GM19035 (cell line): Measurements from ENCODE around the gene ST13.
"Not testable (repeated sequence)": the region's sequence is repeated elsewhere in the genome, so short reads cannot be mapped to it uniquely, and the experiment has no call there.

ENCODE experiments used
- ATAC-seq: cut with Tn5 transposase; IDR thresholded peaks from one replicate; pipeline ENCODE4 v1.9.1; 2021; ENCODE audit not compliant: unreplicated experiment

Gene ST13

DNA sequence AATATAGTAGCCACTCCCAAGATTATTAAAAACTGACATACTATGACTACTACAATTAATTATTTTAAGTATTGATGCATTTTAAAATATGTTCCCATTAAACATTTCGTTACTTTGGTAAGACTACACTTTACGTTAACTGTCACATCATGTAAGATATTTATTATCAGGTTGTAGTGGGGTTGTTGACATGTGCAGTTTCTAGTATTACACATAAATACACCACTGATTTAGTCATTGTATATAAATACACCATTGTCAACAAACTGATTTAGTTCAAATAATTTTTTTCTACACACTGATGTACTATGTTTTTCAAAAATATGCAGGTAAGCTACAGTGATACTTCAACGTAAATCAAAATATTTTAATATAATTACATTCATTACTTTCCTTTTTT is 11.5 kb downstream of the ST13 start:
- ATAC-seq: no peak

DNA sequence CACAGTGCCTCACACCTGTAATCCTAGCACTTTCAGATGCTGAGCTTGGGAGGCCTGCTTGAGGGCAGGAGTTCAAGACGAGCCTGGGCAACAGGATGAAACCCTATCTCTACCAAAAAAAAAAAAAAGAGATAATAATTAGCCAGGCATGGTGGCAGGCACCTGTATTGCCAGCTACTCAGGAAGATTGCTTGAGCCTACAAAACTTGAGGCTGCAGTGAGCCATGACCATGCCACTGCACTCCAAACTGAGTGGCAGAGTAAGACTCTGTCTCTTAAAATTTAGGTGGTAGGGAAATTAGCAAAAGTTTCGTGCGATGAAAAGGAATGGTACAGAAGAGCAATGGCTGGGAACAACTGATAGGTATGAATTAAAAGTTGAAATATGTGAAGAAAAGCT is 18.0 kb downstream of the ST13 start:
- no peak for ATAC-seq

DNA sequence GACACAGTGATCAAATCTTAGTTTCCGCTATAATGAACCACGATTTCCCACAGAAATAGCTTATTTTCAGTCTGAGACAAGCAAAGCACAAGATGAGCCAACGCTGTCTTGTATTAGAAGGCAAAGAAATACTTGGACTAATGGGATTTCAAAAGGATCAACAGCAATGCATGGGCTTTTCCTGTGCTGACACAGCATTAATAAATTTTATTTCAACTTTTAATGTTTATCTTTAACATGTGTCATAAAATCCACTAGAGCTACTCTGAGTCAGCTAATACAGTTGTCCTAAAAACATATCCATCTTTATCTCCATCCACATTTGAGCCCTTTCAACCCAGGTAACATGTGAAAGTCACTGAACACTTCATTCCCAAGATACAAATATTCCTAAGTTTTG is 21.8 kb downstream of the ST13 start:
- no peak for ATAC-seq

DNA sequence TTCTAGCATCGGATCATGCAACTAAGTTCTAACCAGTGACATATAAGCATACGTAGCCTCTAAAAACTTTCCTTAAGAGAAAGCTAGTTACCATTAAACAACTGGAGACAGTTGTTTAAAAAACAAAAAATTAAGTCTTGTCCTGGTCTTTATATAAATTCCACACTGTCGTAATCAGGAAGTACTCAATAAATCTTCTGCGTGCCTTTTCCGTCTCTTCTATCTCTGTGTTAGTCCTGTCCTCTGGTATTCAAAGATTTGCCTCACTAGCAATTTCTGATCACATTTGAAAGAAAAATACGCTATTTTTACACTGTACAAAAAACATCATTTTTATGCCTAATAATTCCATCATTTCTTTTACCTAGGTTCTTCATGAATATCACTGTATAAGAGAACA is 27.3 kb downstream of the ST13 start:
- no peak for ATAC-seq

DNA sequence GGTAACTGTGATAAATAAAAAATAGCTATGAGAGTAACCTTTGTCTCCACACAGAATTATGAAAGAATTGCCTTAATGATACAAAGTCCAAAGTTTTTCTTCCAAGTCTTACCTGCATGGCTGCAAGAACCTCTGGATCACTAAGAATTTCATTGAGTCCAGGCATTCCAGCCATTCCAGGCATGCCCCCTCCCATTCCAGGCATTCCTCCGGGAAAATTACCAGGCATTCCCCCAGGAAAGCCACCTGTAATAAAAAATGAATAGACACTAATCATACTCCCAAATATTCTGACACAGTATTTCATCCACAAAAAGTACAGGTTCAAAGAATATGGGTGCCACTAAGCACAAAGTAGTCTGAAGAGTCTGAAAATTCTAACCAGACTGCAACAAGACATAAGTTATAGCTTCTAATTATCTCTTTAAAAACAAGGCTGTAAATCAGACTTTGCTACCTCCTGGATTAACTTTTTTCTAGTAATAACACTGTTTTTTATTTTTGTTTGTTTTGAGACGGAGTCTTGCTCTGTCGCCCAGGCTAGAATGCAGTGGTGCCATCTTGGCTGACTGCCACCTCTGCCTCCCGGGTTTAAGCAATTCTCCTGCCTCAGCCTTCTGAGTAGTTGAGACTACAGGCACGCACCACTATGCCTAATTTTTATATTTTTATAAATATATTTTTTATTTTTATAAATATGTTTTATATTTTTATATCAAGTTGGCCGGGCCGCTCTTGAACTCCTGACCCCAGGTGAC is 29.3 kb downstream of the ST13 start:
- ATAC-seq: no peak

DNA sequence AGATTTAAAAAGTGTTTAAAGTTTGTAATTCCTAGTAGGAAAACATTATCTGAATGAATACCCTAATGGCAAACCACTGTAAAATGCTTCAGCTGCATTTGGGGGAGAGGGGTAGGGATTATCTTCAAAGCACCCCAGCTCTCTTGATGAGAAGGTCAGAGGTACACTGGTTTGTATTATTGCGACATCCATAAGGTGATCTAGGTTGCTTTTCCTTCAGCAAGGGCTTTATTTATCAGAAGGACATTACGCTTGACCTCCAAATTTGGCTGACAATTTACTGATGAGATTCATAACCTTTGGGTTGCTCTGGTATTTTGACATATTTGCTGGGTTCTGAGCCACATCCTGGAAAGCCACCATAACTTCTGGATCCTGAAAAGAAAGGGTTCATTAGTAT is 30.1 kb downstream of the ST13 start:
- ATAC-seq: not testable (repeated sequence)

DNA sequence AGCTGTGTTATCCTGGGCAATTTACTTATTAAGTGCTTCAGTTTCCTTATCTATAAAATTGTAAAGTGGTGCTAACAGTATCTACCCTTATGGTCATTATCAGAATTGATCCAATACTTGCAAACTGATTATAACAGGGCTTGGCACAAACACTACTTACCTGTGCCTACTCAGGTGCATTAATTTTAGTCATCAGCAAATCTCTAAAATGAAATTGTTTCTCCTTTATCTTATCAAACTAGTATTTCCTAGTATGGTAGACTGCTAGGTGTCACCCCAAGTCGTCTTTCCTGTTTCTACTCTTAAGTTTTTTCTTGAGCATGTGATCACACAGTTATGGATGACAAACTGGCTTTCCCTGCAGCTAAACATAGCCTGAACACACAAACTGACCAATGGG is 33.0 kb downstream of the ST13 start:
- no peak for ATAC-seq

DNA sequence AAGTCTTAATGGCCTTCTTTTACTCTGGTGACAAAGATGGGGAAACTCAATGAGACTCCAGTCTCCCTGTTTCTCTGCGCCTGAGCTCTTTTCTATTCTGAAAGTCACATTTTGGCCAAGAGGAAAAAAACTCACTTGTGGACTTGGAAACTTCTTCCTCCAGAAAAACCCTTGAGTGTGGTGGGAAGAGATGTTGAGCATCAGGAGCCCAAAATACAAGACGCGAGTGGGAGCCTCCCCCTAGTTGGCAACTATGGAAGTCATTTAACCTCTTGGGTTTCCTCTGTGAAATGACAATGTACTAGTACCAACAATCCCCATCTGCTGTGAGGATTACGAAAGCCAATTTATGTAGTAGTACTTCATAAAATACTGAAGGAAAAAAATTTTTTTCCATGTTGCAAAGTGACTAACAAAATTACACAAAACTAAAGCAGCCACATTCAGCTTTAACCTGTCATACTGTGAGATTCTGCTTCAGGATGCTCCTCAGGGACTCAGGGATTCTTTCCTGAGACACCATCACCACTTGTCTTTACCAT is 36.8 kb downstream of the ST13 start:
- no peak for ATAC-seq

DNA sequence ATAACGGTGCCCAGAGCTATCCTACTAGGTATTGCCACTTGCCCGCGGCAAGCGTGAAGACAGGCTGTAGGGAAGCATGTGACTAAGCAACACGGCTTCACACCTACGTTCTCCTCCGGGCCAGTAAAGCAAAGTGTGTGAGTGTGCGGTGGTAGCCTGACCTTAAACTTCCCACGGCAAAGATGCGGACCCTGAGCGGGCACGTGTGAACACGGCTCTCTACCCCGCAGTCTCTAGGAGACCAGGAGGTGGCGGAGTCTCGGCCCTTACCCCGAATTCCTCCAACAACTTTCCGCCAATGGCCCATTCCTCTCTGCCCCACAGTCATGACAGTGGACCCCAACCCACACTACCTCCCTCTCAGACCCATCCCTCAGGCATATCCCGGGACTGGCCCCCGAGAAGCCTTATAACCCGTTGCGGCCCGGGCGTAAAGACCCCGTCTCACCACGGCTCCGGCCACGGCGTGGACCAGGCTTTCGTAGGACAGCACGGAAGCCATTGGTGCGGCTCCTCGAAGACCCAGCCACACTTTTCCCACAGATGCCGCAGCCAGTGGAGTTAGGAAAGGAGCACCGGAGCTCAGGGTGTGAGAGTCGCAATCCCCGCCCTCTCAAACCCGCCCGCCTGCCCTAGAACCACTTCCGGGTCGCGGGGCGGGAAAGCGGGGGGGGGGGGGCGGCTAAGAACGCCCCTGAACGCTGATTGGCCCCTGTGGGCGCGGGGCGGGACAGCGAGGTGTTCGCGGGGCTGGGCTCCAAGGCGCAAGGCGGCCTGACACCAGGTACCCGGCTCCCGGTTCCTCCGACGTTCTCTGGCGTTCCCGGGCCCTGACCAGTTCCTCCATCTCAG is 37.5 kb downstream of the ST13 start, which contains the start of gene SLC25A17:
Gene SLC25A17 (minus strand): TSS at position 600 of the 852 bp plus-strand sequence. CDS start 98 bp downstream, at position 502.
- ATAC-seq: peak; percentile 76

DNA sequence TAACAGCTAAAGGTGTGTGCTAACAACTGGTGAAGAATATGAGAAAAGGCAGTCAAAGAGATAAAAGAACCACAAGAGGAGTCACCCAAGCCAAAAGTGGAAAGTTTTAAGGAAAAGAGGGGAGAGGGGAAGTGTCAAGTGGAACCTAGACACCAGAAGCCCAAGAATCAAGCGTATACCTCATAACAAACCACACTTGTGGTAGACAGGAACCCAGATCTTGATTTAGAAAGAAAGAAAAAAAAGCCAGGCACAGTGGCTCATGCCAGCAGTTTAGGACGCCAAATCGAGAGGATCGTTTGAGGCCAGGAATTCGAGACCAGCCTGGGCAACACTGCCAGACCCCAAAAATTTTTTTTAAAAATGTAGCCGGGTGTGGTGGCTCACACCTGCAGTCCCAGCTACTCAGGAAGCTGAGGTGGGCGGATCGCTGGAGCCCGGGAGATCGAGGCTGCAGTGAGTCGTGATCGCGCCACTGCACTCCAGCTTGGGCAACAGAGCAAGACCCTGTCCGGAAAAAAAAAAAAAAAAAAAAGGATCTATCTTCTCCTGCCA is 38.2 kb downstream of the ST13 start:
- no peak for ATAC-seq

DNA sequence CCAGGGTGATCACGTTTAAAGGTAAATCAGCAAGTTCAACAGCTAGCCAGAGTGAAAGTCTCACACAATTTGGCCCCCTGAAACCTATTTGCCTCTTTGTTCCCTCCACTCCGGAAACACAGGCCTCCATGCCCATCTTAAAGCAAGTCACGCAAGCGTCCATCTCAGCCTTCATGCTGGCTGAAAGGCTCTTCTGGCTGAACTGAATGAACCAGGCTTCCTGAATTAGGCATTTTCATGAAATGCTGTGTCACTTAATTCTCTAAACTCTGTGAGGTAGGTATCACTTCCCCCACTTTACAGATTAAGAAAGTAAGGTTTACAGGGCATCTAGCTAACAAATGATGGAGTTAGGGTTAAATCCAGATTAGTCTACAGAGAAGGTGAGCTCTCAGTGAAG is 38.7 kb downstream of the ST13 start:
- ATAC-seq: no peak

DNA sequence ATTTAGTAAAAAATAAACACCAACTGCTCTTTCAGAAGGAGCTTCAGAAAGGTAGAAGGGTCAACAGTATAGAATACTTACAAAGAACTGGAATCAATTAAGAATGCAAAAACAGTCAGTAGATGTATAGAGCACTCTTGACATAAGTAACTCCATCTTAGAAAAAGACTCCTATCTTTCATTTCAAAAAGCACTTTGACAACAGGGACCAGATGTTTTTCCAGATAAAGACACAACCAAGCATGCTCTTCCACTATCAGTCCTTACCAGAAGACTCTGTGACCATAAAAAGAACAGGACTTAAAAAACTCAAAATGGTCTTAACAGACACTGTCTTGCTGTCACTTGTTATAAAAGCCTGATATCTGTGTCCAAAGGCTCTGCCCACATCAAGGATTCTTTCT is 42.5 kb downstream of the ST13 start:
- ATAC-seq: no peak

DNA sequence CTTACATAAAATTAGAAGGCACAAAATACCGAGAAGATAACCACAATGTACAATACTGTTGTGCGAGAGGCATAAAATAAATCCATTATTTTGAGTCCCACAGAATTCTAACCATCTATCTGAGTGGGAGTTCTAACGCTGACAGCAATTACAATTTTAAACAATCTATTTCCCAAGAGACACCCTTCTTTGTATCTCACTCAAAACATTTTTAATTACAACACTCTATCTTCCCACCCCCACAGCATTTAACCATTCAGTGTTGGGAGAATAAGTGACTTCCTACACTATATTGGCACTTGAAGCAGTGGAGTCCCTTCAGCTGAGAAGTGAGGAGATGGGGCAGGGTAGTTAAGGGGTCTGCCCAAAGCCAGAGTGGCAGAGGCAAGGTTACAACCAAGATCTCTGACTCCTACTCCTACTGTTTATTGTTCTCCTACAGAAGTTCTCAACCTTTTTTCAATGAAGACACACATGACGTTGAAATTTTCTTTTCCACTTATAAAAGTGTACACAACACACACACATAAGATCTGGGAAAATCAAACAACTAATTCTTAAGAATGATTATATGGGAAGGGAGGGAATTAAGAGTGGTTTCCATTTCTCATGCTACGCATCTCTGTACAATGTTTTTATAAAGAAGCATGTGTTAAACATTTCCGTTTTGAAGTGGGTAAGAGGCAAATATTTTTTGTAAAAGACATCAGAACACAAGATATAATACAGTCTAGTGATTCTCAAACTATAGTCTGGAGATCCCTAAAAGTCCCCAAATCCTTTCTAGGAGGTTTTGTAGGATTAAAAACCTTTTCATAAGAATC is 48.2 kb downstream of the ST13 start:
- no peak for ATAC-seq

DNA sequence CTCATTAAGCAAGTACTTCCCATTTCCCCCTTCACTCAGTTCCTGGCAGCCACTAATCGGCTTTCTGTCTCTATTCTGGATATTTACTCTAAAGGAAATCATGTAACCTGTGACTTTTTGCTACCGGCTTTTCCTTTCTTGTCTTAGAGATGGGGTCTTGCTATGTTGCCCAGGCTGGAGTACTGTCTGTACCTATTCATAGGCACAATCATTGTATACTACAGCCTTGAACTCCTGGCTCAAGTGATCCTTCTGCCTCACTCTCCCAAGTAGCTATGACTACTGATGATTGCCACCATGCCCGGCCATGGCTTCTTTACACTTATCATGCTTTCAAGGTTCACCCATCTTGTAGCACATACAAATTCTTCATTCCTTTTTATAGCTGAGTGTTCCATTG is 49.7 kb downstream of the ST13 start:
- no peak for ATAC-seq

DNA sequence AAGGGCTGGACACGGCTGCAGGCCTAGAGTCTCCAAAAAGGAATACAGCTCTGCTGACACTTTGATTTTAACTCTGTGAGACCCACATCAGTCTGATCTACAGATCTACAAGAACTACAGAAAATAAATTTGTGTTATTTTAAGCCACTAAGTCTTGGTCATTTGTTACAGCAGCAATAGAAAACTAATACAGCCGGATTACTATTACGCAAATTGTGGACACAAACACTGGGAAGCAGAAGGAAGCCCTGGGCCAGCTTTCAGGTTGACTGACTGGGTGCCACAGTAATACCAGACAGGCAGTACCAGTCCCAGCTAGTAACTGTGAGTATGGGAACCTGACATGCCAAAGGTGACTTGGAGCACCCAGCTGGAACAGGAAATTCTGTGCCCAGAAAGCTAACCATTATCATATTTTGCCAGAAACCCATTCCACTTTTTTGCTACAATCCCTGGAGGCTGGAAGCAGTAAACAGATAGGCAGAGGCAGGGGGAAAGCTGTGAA is 50.7 kb downstream of the ST13 start:
- no peak for ATAC-seq

DNA sequence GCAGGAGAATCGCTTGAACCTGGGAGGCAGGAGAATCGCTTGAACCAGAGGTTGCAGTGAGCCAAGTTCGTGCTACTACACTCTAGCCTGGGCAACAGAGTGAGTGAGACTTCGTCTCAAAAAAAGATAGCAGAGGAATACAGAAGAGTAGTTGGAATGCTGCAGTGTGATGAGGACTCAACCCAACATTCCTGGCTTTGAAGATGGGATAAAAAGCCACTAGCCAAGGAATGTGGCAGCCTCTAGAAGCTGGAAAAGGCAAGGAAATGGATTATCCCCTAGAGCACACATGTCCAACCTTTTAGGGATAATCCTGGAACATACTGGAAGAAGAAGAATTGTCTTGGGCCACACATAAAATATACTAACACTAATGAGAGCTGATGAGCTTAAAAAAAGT is 51.2 kb downstream of the ST13 start:
- no peak for ATAC-seq

DNA sequence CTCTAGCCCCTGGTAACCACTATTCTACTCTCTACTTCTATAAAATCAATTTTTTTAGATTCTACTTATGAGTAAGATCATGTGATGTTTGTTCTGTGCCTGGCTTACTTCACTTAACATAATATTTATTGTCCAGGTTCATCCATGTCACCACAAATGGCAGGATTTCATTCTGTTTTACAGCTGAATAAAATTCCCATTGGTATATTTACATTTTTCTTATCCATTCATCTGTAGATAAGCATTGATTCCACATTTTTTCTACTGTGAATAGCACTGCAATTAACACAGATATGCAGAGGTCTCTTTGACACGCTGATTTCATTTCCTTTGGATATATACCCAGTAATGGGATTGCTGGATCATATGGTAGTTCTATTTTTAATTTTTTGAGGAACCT is 53.1 kb downstream of the ST13 start:
- ATAC-seq: no peak

DNA sequence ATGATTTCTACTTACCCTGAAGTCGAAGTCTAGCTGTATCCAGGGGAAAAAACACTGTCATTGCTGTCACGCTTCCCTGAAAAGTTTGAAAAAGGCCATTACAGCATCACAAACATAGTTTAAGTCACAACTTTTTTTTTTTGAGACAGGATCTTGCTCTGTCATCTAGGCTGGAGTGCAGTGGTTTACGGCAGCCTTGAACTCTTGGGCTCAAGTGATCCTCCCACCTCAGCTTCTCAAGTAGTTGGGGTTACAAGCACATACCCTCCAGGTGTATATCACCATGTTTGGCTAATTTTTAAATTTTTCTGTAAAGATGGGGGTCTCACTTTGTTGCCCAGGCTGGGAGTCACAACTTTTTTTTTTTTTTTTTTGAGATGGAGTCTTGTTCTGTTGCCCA is 57.4 kb downstream of the ST13 start:
- ATAC-seq: no peak

DNA sequence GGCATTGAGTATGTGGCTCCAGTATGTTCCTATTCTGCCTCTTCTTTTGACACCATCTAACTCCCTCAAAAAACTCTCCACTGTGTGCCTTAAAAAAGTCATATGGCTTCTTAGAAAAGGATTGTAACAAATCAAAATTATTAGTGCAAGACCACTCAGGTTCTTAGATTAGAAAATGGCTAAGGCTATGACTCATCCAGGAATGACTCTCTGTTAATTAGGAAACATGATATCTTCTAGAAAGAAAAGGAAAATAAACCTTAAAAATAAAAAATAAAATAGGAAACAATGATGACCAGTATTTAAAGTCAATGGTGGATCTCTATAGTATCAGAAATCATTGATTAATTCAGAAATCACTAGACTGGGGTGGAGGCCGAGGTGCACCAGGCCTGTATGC is 59.0 kb downstream of the ST13 start:
- ATAC-seq: no peak

DNA sequence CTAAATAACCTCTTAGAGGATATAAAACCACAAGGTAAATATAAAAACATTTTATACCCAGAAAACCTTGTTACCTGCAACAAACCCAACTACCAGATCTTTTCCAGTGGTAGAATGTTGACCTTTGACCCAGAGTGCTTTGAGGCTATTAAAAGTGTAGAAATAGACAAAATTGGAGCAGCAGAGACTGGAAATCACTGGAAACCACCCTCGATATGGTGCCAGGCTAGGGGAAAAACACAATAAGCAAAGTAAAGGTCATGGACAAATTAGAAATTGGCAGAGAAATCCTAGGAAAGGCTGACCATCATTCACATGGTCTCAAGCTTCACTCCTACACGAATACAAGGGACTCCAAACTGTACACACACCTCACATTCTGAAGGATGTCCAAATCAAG is 64.0 kb downstream of the ST13 start:
- no peak for ATAC-seq

DNA sequence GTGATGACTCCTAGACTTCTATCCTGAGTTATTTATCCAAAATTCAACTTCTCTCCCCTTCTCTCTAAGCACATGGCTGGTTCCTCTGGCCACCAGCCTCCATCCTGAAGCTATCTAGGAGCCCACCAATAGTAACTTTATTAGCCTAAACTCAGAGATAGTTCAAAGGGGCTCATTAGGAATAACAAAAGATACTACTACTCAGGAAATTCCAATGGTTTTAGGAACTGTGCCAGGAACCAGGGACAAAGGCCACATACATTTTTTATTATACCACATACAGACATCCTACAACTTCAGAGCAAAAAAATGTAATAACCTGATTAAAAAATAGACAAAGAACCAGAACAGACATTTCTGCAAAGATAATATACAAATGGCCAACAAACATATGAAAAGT is 65.2 kb downstream of the ST13 start:
- ATAC-seq: no peak
